OCI-LY7 (cell line): ENCODE measurements around the gene B3GALT5. TPM values are rescaled to one million over a fixed set of nuclear protein-coding genes. Genes with fewer than 3 reads are reported as not detected.

Experiments
- BruUV-seq: library from RNA; stranded (reverse); fragments of 400-500 nt; replicated peaks from 2 replicates; lab custom pipeline; 2021; lab: Mats Ljungman, UMichigan
- CTCF ChIA-PET: fragments of 300-600 bp; sonication (Branson Sonifier 250); formaldehyde crosslinking; loops from one replicate; lab custom pipeline; 2022; ENCODE audit warnings: antibody characterized with exemption; ENCODE audit not compliant: unreplicated experiment; lab: Charles Lee
- POLR2A ChIA-PET: fragments of 300-600 bp; sonication (Branson Sonifier 250); formaldehyde crosslinking; loops from one replicate; lab custom pipeline; 2022; ENCODE audit warnings: antibody characterized with exemption; lab: Charles Lee
- DNase-seq: peaks from one replicate; pipeline ENCODE4 v3.0.0-alpha.2; 2015; ENCODE audit warnings: low spot score
- H2AFZ ChIP-seq: fragments of 200-600 bp; sonication (generic), shearing (Covaris generic); 2 replicates; pipeline ENCODE4 v1.6.1; 2014; ENCODE audit warnings: mild to moderate bottlenecking, antibody characterized with exemption, low read length, moderate library complexity
- H3K27ac ChIP-seq: fragments of 200-600 bp; sonication (generic); 2 replicates; pipeline ENCODE4 v1.5.1; 2014; ENCODE audit warnings: mixed run types, low read depth, mild to moderate bottlenecking, moderate library complexity, low read length, inconsistent platforms; ENCODE audit not compliant: poor library complexity, severe bottlenecking
- H3K36me3 ChIP-seq: fragments of 200-600 bp; sonication (generic); 2 replicates; pipeline ENCODE4 v1.6.1; 2014; ENCODE audit warnings: mild to moderate bottlenecking, antibody characterized with exemption, low read length, moderate library complexity, mixed read lengths; ENCODE audit not compliant: insufficient read depth
- H3K4me1 ChIP-seq: fragments of 200-600 bp; sonication (generic); 2 replicates; pipeline ENCODE4 v1.5.1; 2014; ENCODE audit warnings: mild to moderate bottlenecking, low read length; ENCODE audit not compliant: insufficient read depth, poor library complexity, severe bottlenecking
- H3K4me2 ChIP-seq: fragments of 200-600 bp; sonication (generic); 2 replicates; pipeline ENCODE4 v1.6.1; 2014; ENCODE audit warnings: mild to moderate bottlenecking, low read length
- H3K4me3 ChIP-seq: fragments of 200-600 bp; sonication (generic); 2 replicates; pipeline ENCODE4 v1.5.1; 2014; ENCODE audit warnings: mild to moderate bottlenecking, low read depth, low read length; ENCODE audit not compliant: poor library complexity, severe bottlenecking
- H3K79me2 ChIP-seq: fragments of 200-600 bp; sonication (generic); 2 replicates; pipeline ENCODE4 v1.6.1; 2016; ENCODE audit warnings: low read depth, mild to moderate bottlenecking, low read length, moderate library complexity, mixed read lengths; ENCODE audit not compliant: insufficient read depth
- H3K9me2 ChIP-seq: fragments of 200-600 bp; sonication (generic); 2 replicates; pipeline ENCODE4 v1.6.1; 2016; ENCODE audit warnings: mild to moderate bottlenecking, low read length, mixed read lengths; ENCODE audit not compliant: insufficient read depth
- H3K9me3 ChIP-seq: fragments of 200-600 bp; sonication (generic); 2 replicates; pipeline ENCODE4 v1.6.1; 2014; ENCODE audit warnings: mild to moderate bottlenecking, mixed run types, low read length, mixed read lengths
- H4K20me1 ChIP-seq: fragments of 200-600 bp; sonication (generic); 2 replicates; pipeline ENCODE4 v1.6.1; 2014; ENCODE audit warnings: mild to moderate bottlenecking, antibody characterized with exemption, low read length, moderate library complexity, mixed read lengths; ENCODE audit not compliant: insufficient read depth
- EZH2phosphoT487 ChIP-seq: fragments of 200-600 bp; sonication (generic); IDR thresholded peaks from 2 replicates; pipeline ENCODE4 v1.6.1; 2018; ENCODE audit warnings: low read depth, borderline replicate concordance, mild to moderate bottlenecking, mixed run types, antibody characterized with exemption, low read length, moderate library complexity, mixed read lengths
- intact Hi-C: fragments of 100-400 bp; cut with micrococcal nuclease; formaldehyde crosslinking; loops from one replicate; pipeline ENCODE4 v1.10.0; 2022; ENCODE audit not compliant: unreplicated experiment
- total RNA-seq, 2 experiments: library from RNA; depleted of rRNA in 1 of 2; stranded (reverse); fragments of >200 nt in 1 of 2; shearing (Covaris generic) in 1 of 2; gene quantifications; 2 replicates each; pipeline ENCODE4 v1.2.3, GENCODE V29; 2014 to 2022
- TF ChIP-seq, protein P1 (sequence below): fragments of 200-600 bp; sonication (generic); conservative IDR thresholded peaks from 2 replicates; pipeline ENCODE4 v1.5.1; 2014; ENCODE audit warnings: mild to moderate bottlenecking, antibody characterized with exemption, low read length, moderate library complexity, mixed read lengths

B3GALT5 gene
- total RNA-seq, 2 experiments from 2014 or later = not detected

DNA sequence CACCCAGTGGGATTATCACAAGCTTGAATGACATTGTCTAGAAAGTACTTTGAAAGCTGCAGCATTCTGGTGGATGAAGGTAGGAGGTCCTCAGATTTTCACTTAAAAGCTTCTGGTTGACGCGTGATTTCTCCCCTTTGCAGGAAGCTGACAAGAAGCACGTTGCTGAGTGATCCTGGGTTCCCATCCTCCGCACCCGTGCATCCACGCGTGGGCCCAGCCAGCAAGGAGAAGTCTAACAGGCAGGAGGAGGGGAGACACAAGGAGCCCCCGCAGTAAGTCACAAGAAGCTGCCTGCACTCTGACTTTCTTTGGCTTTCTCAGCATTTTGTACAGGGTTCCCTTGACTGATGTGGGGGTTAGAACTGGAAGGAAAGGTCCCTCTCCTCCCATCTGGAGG, 7.8 kb upstream of the B3GALT5 start:
- H3K9me2 ChIP-seq = no peaks in the 10 kb centered on the region
- no peaks in the 10 kb centered on the region for H4K20me1 ChIP-seq
- intact Hi-C loops = no loop called here
- TF ChIP-seq EZH2phosphoT487 = no peak
- TF ChIP-seq, protein P1, sequence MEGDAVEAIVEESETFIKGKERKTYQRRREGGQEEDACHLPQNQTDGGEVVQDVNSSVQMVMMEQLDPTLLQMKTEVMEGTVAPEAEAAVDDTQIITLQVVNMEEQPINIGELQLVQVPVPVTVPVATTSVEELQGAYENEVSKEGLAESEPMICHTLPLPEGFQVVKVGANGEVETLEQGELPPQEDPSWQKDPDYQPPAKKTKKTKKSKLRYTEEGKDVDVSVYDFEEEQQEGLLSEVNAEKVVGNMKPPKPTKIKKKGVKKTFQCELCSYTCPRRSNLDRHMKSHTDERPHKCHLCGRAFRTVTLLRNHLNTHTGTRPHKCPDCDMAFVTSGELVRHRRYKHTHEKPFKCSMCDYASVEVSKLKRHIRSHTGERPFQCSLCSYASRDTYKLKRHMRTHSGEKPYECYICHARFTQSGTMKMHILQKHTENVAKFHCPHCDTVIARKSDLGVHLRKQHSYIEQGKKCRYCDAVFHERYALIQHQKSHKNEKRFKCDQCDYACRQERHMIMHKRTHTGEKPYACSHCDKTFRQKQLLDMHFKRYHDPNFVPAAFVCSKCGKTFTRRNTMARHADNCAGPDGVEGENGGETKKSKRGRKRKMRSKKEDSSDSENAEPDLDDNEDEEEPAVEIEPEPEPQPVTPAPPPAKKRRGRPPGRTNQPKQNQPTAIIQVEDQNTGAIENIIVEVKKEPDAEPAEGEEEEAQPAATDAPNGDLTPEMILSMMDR = no peak
- no TSS peak for BruUV-seq
- POLR2A ChIA-PET = no interaction called here
- H3K79me2 ChIP-seq = no peaks in the 10 kb centered on the region
- DNase-seq = no peak
- H3K4me1 ChIP-seq = no peaks in the 10 kb centered on the region
- no peak overlapping the region for H3K4me2 ChIP-seq
- H3K36me3 ChIP-seq = no peaks in the 10 kb centered on the region
- no peaks in the 10 kb centered on the region for H3K9me3 ChIP-seq
- no peak overlapping the region for H3K4me3 ChIP-seq
- H3K27ac ChIP-seq = no peak overlapping the region
- CTCF ChIA-PET = no interaction called here
- no peak overlapping the region for H2AFZ ChIP-seq

DNA sequence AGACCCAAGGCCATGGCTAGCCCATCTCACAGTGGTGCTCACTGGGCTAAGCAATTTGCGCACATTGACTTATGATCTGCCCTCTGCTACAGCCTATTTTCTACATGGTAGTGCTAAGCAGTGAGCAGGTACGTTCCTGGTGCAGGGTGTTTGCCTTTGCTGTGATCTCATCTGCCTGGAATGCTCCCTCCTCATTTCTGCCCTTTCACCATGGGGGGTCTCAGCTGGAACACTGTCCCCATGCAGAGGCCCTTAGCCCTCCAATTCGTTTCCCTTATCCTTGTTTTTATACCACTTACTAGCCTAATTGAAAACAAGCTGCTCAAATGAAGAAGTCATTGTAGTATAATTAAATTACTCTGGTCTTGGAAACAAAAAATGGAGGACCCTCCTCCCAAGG, 2.0 kb upstream of the B3GALT5 start:
- H3K9me3 ChIP-seq = no peaks in the 10 kb centered on the region
- ChIA-PET CTCF (no interaction called here), POLR2A (no interaction called here)
- H3K4me1 ChIP-seq = no peaks in the 10 kb centered on the region
- TF ChIP-seq EZH2phosphoT487 = no peak
- TF ChIP-seq, protein P1 = no peak
- no peaks in the 10 kb centered on the region for H4K20me1 ChIP-seq
- H3K4me2 ChIP-seq = no peak overlapping the region
- no peak for DNase-seq
- no TSS peak for BruUV-seq
- H3K9me2 ChIP-seq = no peaks in the 10 kb centered on the region
- H3K79me2 ChIP-seq = no peaks in the 10 kb centered on the region
- H3K27ac ChIP-seq = no peak overlapping the region
- no peaks in the 10 kb centered on the region for H3K36me3 ChIP-seq
- intact Hi-C loops = no loop called here
- H3K4me3 ChIP-seq = no peak overlapping the region
- no peak overlapping the region for H2AFZ ChIP-seq

DNA sequence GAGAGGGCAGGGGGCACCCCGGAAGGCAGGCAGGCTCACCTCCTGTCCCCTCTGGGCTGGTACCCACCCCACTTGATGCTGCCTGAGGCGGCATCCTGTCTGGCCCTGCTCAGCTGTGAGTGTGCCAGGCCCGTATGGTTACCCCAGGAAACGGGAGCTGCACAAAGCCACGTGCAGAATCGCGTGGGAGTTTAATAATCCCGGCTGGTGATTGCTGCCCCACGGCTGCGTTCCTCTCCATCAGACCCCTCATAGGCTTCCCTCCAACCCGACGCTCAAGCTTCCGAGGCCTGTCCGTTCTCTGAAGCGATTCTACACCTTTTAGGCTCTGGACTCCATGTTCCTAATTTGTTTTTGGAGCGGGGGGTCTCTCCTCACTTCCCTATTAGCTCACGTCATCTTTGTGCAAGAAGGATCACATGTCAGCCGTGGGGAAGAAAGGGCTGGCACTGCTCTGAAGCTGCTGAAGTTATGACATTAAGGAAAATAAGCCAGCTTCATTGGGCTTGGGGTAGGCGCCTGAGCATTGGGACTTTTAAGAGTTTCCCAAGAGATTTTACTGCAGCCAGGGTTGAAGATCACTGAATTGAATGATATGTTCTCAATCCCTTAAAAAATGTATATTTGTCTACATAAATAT, 1.1 kb upstream of the B3GALT5 start:
- H3K36me3 ChIP-seq = no peaks in the 10 kb centered on the region
- no peaks in the 10 kb centered on the region for H3K9me2 ChIP-seq
- H2AFZ ChIP-seq = no peak overlapping the region
- no peak overlapping the region for H3K4me3 ChIP-seq
- no peaks in the 10 kb centered on the region for H3K9me3 ChIP-seq
- H3K27ac ChIP-seq = no peak overlapping the region
- no peaks in the 10 kb centered on the region for H3K4me1 ChIP-seq
- DNase-seq = no peak
- ChIA-PET POLR2A (no interaction called here), CTCF (no interaction called here)
- H3K79me2 ChIP-seq = no peaks in the 10 kb centered on the region
- H4K20me1 ChIP-seq = no peaks in the 10 kb centered on the region
- no peak overlapping the region for H3K4me2 ChIP-seq
- TF ChIP-seq EZH2phosphoT487 = no peak
- TF ChIP-seq, protein P1 = no peak
- no TSS peak for BruUV-seq
- intact Hi-C loops = no loop called here
